BJ (cell line): ENCODE results near the gene TOMM5. TPM values are rescaled to one million over a fixed set of nuclear protein-coding genes. Genes with fewer than 3 reads are reported as not detected.

Experiments
- CTCF ChIA-PET: fragments of 350-600 bp; formaldehyde crosslinking; extraction: SDS; loops from one replicate; lab custom pipeline; 2021; ENCODE audit warnings: antibody characterized with exemption, inconsistent platforms; lab: Yijun Ruan, JAX
- POLR2A ChIA-PET: fragments of 300-600 bp; sonication (Branson Sonifier 250); formaldehyde crosslinking; extraction: SDS; loops from one replicate; lab custom pipeline; 2021; ENCODE audit warnings: antibody characterized with exemption; lab: Charles Lee
- DNase-seq: peaks from one replicate; pipeline ENCODE4 v3.0.0-alpha.2; 2011; ENCODE audit warnings: low read depth
- H3K27me3 ChIP-seq: 2 replicates; pipeline ENCODE4 v1.6.0; 2011; ENCODE audit warnings: low read length; ENCODE audit not compliant: control insufficient read depth, insufficient read depth
- H3K36me3 ChIP-seq: 2 replicates; pipeline ENCODE4 v1.5.1; 2011; ENCODE audit warnings: low read length; ENCODE audit not compliant: control insufficient read depth, insufficient read depth
- H3K4me3 ChIP-seq: 2 replicates; pipeline ENCODE4 v1.5.1; 2011; ENCODE audit warnings: low read depth, mild to moderate bottlenecking, control low read depth, low read length
- polyA plus RNA-seq: library from polyadenylated mRNA; depleted of rRNA; stranded (reverse); fragments of >200 nt; gene quantifications from 2 replicates; pipeline ENCODE4 v1.2.3, GENCODE V29; 2011
- TF ChIP-seq, protein P1 (sequence below): IDR thresholded peaks from 2 replicates; pipeline ENCODE4 v1.5.1; 2011; ENCODE audit warnings: low read depth, mild to moderate bottlenecking, control low read depth, inconsistent platforms, low read length, moderate library complexity; ENCODE audit not compliant: insufficient read depth

The TOMM5 gene
- polyA plus RNA-seq, 1 experiment: 109 TPM

DNA sequence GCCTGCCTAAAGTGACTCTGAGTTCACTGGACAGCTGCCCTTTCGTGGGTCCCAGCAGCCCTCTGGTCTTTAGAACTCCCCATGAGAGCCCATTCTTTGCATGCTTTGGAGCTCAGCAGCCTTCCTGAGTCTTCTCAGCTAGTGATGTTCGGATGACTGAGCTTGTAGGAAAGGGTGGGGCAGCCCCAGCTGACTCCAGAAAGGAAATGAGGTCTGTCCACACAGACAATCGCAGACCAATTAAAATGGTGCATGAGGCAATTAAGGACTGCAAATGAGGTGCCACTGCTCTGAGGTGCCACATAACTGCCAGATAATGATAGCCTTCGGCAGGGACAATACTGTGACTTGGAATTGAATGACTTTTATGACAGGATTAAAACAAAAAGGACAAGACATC, 25.4 kb upstream of the TOMM5 start:
- Histone ChIP-seq H3K4me3 (no peak overlapping the region), H3K36me3 (no peaks in the 10 kb centered on the region), H3K27me3 (no peaks in the 10 kb centered on the region)
- no peak for DNase-seq
- TF ChIP-seq, protein P1, sequence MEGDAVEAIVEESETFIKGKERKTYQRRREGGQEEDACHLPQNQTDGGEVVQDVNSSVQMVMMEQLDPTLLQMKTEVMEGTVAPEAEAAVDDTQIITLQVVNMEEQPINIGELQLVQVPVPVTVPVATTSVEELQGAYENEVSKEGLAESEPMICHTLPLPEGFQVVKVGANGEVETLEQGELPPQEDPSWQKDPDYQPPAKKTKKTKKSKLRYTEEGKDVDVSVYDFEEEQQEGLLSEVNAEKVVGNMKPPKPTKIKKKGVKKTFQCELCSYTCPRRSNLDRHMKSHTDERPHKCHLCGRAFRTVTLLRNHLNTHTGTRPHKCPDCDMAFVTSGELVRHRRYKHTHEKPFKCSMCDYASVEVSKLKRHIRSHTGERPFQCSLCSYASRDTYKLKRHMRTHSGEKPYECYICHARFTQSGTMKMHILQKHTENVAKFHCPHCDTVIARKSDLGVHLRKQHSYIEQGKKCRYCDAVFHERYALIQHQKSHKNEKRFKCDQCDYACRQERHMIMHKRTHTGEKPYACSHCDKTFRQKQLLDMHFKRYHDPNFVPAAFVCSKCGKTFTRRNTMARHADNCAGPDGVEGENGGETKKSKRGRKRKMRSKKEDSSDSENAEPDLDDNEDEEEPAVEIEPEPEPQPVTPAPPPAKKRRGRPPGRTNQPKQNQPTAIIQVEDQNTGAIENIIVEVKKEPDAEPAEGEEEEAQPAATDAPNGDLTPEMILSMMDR: no peak
- POLR2A ChIA-PET: interaction anchor here (0.6 kb wide), 1 partner anchor 19 kb away, joined by 3 read pairs; no protein-coding TSS in a partner anchor
- CTCF ChIA-PET: no interaction called here

DNA sequence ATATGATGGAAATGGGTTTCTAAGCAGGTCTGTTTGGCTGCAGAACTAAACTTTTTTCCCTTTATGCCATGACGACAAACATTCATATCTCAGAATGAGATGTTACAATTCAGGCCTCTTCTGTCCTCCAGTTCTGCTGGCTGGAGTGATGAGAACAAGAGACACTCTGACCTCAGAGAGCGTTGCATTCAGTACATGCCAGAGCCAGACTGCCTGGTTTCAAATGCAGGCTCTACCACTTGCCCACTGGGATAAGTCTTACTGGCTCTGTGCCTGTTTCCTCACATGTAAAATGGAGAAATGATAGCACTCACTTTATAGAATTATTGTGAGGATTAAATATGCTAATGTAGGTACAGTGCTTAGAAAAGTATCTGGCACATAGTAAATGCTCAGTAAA, 24.8 kb upstream of the TOMM5 start:
- POLR2A ChIA-PET: interaction anchor here (0.6 kb wide), 1 partner anchor 19 kb away, joined by 3 read pairs; no protein-coding TSS in a partner anchor
- CTCF ChIA-PET: no interaction called here
- DNase-seq: no peak
- no peak overlapping the region for H3K4me3 ChIP-seq
- TF ChIP-seq, protein P1: no peak
- no peaks in the 10 kb centered on the region for H3K27me3 ChIP-seq
- H3K36me3 ChIP-seq: no peaks in the 10 kb centered on the region

DNA sequence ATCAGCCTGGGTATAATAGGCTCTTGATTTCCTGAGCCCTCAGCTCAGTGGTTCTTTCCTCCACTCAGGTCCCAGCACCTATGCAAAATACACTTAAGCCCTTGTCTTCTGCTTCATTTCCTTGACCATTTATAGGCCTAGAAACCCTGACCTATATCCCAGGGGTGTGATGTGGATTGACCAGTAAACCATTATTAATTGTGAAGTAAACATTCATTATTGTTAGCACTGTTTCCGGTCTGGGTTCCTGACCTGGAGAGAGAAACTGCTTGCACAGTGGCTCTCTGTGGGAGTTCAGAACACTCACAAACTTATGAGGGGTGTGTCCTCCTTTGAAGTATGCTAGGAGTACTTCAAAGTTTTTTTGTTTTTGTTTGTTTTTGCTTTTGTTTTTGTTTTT, 19.6 kb upstream of the TOMM5 start:
- ChIA-PET POLR2A (no interaction called here), CTCF (interaction anchor here (0.9 kb wide), 1 partner anchor 133 kb away, joined by 3 read pairs; no protein-coding TSS in a partner anchor)

DNA sequence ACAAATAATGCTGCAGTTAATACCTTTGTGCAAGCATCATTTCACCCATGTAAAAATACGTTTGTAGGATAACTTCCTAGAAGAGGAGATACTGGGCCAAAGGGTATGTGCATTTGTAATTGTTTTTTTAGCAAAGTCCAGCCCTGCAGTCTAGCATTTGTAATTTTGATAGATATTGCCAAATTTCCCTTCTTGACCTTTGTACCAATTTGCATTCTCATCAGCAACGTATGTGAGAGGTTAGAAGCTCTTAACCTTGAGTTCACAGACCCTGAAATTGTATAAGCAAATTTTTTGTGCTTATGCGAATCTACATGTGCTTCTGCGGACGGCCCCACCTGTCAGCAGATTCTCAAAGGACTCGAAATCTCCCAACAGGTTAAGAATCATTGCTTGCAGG, 18.6 kb upstream of the TOMM5 start:
- Histone ChIP-seq H3K27me3 (peaks cover 5% of the 10 kb centered on the region; the same call in 1 of the 2 replicates), H3K36me3 (no peaks in the 10 kb centered on the region), H3K4me3 (no peak overlapping the region)
- ChIA-PET CTCF (no interaction called here), POLR2A (no interaction called here)
- TF ChIP-seq, protein P1: no peak
- no peak for DNase-seq

More for the DNA sequence above, 19.6 kb upstream of the TOMM5 start:
- H3K36me3 ChIP-seq: no peaks in the 10 kb centered on the region
- no peak for DNase-seq
- no peak overlapping the region for H3K4me3 ChIP-seq
- peaks cover 5% of the 10 kb centered on the region; the same call in 1 of the 2 replicates for H3K27me3 ChIP-seq
- TF ChIP-seq, protein P1: no peak

DNA sequence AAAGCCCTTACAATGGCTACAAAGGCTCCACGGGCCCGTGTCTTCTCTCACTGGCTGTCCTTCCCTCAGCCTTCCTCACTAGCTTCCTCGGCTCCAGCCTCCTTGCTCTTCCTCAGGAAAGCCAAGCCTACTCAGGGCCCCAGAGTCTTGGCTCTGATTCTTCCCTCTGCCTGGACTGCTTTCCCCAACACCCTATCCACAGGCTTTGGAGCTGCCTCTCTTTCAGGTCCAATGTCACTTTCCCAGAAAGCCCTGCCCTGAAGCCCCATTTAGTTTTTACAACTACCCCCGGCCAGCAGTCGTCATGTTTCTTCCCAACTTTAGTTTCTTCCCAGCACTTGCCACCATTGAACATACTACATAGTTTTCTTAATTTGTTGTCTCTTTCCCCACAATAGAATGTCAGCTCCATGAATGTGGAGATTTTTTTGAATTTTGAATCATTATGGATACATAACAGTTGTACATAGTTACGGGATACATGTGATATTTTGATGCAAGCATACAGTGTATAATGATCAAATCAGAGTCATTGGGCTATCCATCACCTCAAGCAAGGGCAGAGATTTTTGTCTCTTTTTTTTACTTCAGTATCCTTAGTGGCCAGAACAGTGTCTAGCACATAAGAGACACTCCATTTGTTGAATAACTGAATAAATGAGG, 17.5 kb upstream of the TOMM5 start:
- Histone ChIP-seq H3K4me3 (no peak overlapping the region), H3K36me3 (no peaks in the 10 kb centered on the region), H3K27me3 (peaks cover 8% of the 10 kb centered on the region; the same call in 1 of the 2 replicates)
- DNase-seq: no peak
- TF ChIP-seq, protein P1: no peak
- ChIA-PET CTCF (interaction anchor here (1.1 kb wide), 1 partner anchor 18 kb away, joined by 3 read pairs; no protein-coding TSS in a partner anchor), POLR2A (no interaction called here)
